ENCODE measurements around the gene KCNK5. TPM values are rescaled to one million over a fixed set of nuclear protein-coding genes. Genes with fewer than 3 reads are reported as not detected.

KCNK5 gene
- total RNA-seq, 2 donors from 2014 or later, result 0.78 to 0.87 TPM

GRCh38 chr6:39196673-39197091, 32.6 kb downstream of the KCNK5 start:
- no peaks in the 10 kb centered on the region for H3K4me1 Mint-ChIP-seq
- H3K27me3 Mint-ChIP-seq, result no peaks in the 10 kb centered on the region
- no peaks in the 10 kb centered on the region for H3K36me3 Mint-ChIP-seq (ENCODE audit: low read depth)
- H3K4me3 Mint-ChIP-seq, result no peak overlapping the region
- no peaks in the 10 kb centered on the region for H3K9me3 ChIP-seq (ENCODE audit: control insufficient read depth, low read length, poor library complexity, severe bottlenecking)
- DNase-seq, result no peak
- ATAC-seq, result no peak
- H3K27ac Mint-ChIP-seq, result no peak overlapping the region

GRCh38 chr6:39195792-39196385, 33.4 kb downstream of the KCNK5 start:
- ATAC-seq (no peak), DNase-seq (no peak)
- Mint-ChIP-seq H3K36me3 (ENCODE audit: low read depth) (no peaks in the 10 kb centered on the region), H3K27ac (no peak overlapping the region), H3K4me1 (no peaks in the 10 kb centered on the region), H3K27me3 (no peaks in the 10 kb centered on the region), H3K4me3 (no peak overlapping the region)
- H3K9me3 ChIP-seq (ENCODE audit: control insufficient read depth, low read length, poor library complexity, severe bottlenecking), result no peaks in the 10 kb centered on the region

GRCh38 chr6:39194466-39194865, 34.8 kb downstream of the KCNK5 start:
- H3K36me3 Mint-ChIP-seq (ENCODE audit: low read depth), result no peaks in the 10 kb centered on the region
- no peak for DNase-seq
- H3K4me1 Mint-ChIP-seq, result peaks cover 3% of the 10 kb centered on the region
- H3K4me3 Mint-ChIP-seq, result no peak overlapping the region
- ATAC-seq, result no peak
- H3K27ac Mint-ChIP-seq, result no peak overlapping the region
- no peaks in the 10 kb centered on the region for H3K27me3 Mint-ChIP-seq
- no peaks in the 10 kb centered on the region for H3K9me3 ChIP-seq (ENCODE audit: control insufficient read depth, low read length, poor library complexity, severe bottlenecking)

GRCh38 chr6:39193201-39193791, 36.0 kb downstream of the KCNK5 start:
- Mint-ChIP-seq H3K36me3 (ENCODE audit: low read depth) (no peaks in the 10 kb centered on the region), H3K4me3 (no peak overlapping the region), H3K4me1 (peaks cover 8% of the 10 kb centered on the region), H3K27ac (no peak overlapping the region), H3K27me3 (no peaks in the 10 kb centered on the region)
- DNase-seq (no peak), ATAC-seq (no peak)
- no peaks in the 10 kb centered on the region for H3K9me3 ChIP-seq (ENCODE audit: control insufficient read depth, low read length, poor library complexity, severe bottlenecking)

GRCh38 chr6:39192736-39193135, 36.5 kb downstream of the KCNK5 start:
- no peak for DNase-seq
- Mint-ChIP-seq H3K27me3 (no peaks in the 10 kb centered on the region), H3K36me3 (ENCODE audit: low read depth) (no peaks in the 10 kb centered on the region), H3K4me3 (no peak overlapping the region), H3K27ac (no peak overlapping the region), H3K4me1 (peaks cover 9% of the 10 kb centered on the region)
- no peak for ATAC-seq
- H3K9me3 ChIP-seq (ENCODE audit: control insufficient read depth, low read length, poor library complexity, severe bottlenecking), result no peaks in the 10 kb centered on the region

- no peaks in the 10 kb centered on the region for H3K9me3 ChIP-seq (ENCODE audit: control insufficient read depth, low read length, poor library complexity, severe bottlenecking)
- no peak overlapping the region for H3K4me3 Mint-ChIP-seq
- ATAC-seq, result no peak
- DNase-seq, result no peak
- H3K27me3 Mint-ChIP-seq, result no peaks in the 10 kb centered on the region
- H3K27ac Mint-ChIP-seq, result no peak overlapping the region
- H3K4me1 Mint-ChIP-seq, result peaks cover 11% of the 10 kb centered on the region
- no peaks in the 10 kb centered on the region for H3K36me3 Mint-ChIP-seq (ENCODE audit: low read depth)
Measured at GRCh38 chr6:39191236-39191930, 37.9 kb downstream of the KCNK5 start.

GRCh38 chr6:39190545-39191235, 38.6 kb downstream of the KCNK5 start:
- no peak overlapping the region for H3K4me3 Mint-ChIP-seq
- no peaks in the 10 kb centered on the region for H3K27me3 Mint-ChIP-seq
- DNase-seq (no peak), ATAC-seq (no peak)
- H3K9me3 ChIP-seq (ENCODE audit: control insufficient read depth, low read length, poor library complexity, severe bottlenecking), result no peaks in the 10 kb centered on the region
- peaks cover 11% of the 10 kb centered on the region for H3K4me1 Mint-ChIP-seq
- H3K36me3 Mint-ChIP-seq (ENCODE audit: low read depth), result no peaks in the 10 kb centered on the region
- H3K27ac Mint-ChIP-seq, result no peak overlapping the region

- H3K36me3 Mint-ChIP-seq (ENCODE audit: low read depth), result no peaks in the 10 kb centered on the region
- H3K9me3 ChIP-seq (ENCODE audit: control insufficient read depth, low read length, poor library complexity, severe bottlenecking), result no peaks in the 10 kb centered on the region
- no peak overlapping the region for H3K4me3 Mint-ChIP-seq
- H3K27ac Mint-ChIP-seq, result no peak overlapping the region
- H3K27me3 Mint-ChIP-seq, result no peaks in the 10 kb centered on the region
- H3K4me1 Mint-ChIP-seq, result peaks cover 11% of the 10 kb centered on the region
- DNase-seq (no peak), ATAC-seq (no peak)
Measured at GRCh38 chr6:39189915-39190544, 39.2 kb downstream of the KCNK5 start.

GRCh38 chr6:39189131-39189530, 40.1 kb downstream of the KCNK5 start:
- Mint-ChIP-seq H3K4me3 (no peak overlapping the region), H3K36me3 (ENCODE audit: low read depth) (no peaks in the 10 kb centered on the region), H3K27ac (peak overlapping the region; percentile 24), H3K4me1 (peaks cover 11% of the 10 kb centered on the region), H3K27me3 (no peaks in the 10 kb centered on the region)
- no peaks in the 10 kb centered on the region for H3K9me3 ChIP-seq (ENCODE audit: control insufficient read depth, low read length, poor library complexity, severe bottlenecking)
- DNase-seq (no peak), ATAC-seq (no peak)

GRCh38 chr6:39188571-39188970, 40.7 kb downstream of the KCNK5 start:
- ATAC-seq (no peak), DNase-seq (no peak)
- H3K9me3 ChIP-seq (ENCODE audit: control insufficient read depth, low read length, poor library complexity, severe bottlenecking), result no peaks in the 10 kb centered on the region
- Mint-ChIP-seq H3K27me3 (no peaks in the 10 kb centered on the region), H3K4me3 (no peak overlapping the region), H3K27ac (no peak overlapping the region), H3K4me1 (peaks cover 11% of the 10 kb centered on the region), H3K36me3 (ENCODE audit: low read depth) (no peaks in the 10 kb centered on the region)

GRCh38 chr6:39188098-39188450, 41.2 kb downstream of the KCNK5 start:
- Mint-ChIP-seq H3K4me3 (no peak overlapping the region), H3K27me3 (no peaks in the 10 kb centered on the region), H3K4me1 (peaks cover 11% of the 10 kb centered on the region), H3K27ac (no peak overlapping the region), H3K36me3 (ENCODE audit: low read depth) (no peaks in the 10 kb centered on the region)
- no peak for ATAC-seq
- no peak for DNase-seq
- H3K9me3 ChIP-seq (ENCODE audit: control insufficient read depth, low read length, poor library complexity, severe bottlenecking), result no peaks in the 10 kb centered on the region

- H3K9me3 ChIP-seq (ENCODE audit: control insufficient read depth, low read length, poor library complexity, severe bottlenecking), result no peaks in the 10 kb centered on the region
- Mint-ChIP-seq H3K27me3 (no peaks in the 10 kb centered on the region), H3K4me1 (peaks cover 11% of the 10 kb centered on the region), H3K4me3 (no peak overlapping the region), H3K27ac (no peak overlapping the region), H3K36me3 (ENCODE audit: low read depth) (no peaks in the 10 kb centered on the region)
- ATAC-seq, result no peak
- DNase-seq, result no peak
Measured at GRCh38 chr6:39184906-39185580, 44.2 kb downstream of the KCNK5 start.

GRCh38 chr6:39182604-39183003, 46.7 kb downstream of the KCNK5 start:
- Mint-ChIP-seq H3K4me3 (no peak overlapping the region), H3K27ac (no peak overlapping the region), H3K27me3 (no peaks in the 10 kb centered on the region), H3K36me3 (ENCODE audit: low read depth) (no peaks in the 10 kb centered on the region), H3K4me1 (peaks cover under 1% of the 10 kb centered on the region)
- no peaks in the 10 kb centered on the region for H3K9me3 ChIP-seq (ENCODE audit: control insufficient read depth, low read length, poor library complexity, severe bottlenecking)
- ATAC-seq, result no peak
- no peak for DNase-seq

Measured in T-helper 17 cell (primary cell).